ENCODE measurements around the gene TPRG1.

- no peak for TF ChIP-seq CTCF (IDR thresholded peaks at IDR 0.05)
- no peak for TF ChIP-seq POLR2A (IDR thresholded peaks at IDR 0.05)
Observed at GRCh38 chr3:189282741-189283140, 111.0 kb downstream of the TPRG1 start.

Measured in lower leg skin (tissue), 3 donors.